LHCN-M2 (cell line): ENCODE data around the gene PTPRM. TPM values are rescaled to one million over a fixed set of nuclear protein-coding genes. Genes with fewer than 3 reads are reported as not detected.

Source experiments
- DNase-seq: peaks from one replicate; pipeline ENCODE4 v3.0.0-alpha.2; 2012; ENCODE audit warnings: low read depth
- total RNA-seq: library from RNA; depleted of rRNA; stranded (reverse); fragments of >200 nt; gene quantifications from 2 replicates; pipeline ENCODE4 v1.2.3, GENCODE V29; 2014

PTPRM gene
- total RNA-seq, 1 experiment from 2014 or later, result 28.1 TPM

GRCh38 chr18:7754725-7755181 lies 187.6 kb downstream of the PTPRM start:
- no peak for DNase-seq

- no peak for DNase-seq
Observed at GRCh38 chr18:7755753-7756475, 188.8 kb downstream of the PTPRM start.

- no peak for DNase-seq
Observed at GRCh38 chr18:7757175-7757574, 190.1 kb downstream of the PTPRM start.

GRCh38 chr18:7758764-7759163 lies 191.6 kb downstream of the PTPRM start:
- no peak for DNase-seq

GRCh38 chr18:7760967-7761948 lies 194.1 kb downstream of the PTPRM start:
- DNase-seq, result no peak

- DNase-seq, result no peak
Observed at GRCh38 chr18:7764405-7764804, 197.3 kb downstream of the PTPRM start.

- no peak for DNase-seq
Observed at GRCh38 chr18:7766346-7766745, 199.2 kb downstream of the PTPRM start.

- DNase-seq, result no peak
Observed at GRCh38 chr18:7766817-7767216, 199.7 kb downstream of the PTPRM start.

- DNase-seq, result no peak
Observed at GRCh38 chr18:7770908-7771307, 203.8 kb downstream of the PTPRM start.

GRCh38 chr18:7772510-7772888 lies 205.4 kb downstream of the PTPRM start:
- DNase-seq, result no peak

- no peak for DNase-seq
Observed at GRCh38 chr18:7772951-7773350, 205.8 kb downstream of the PTPRM start.

GRCh38 chr18:7775128-7775527 lies 208.0 kb downstream of the PTPRM start:
- DNase-seq, result no peak

- DNase-seq, result no peak
Observed at GRCh38 chr18:7775843-7776242, 208.7 kb downstream of the PTPRM start.

GRCh38 chr18:7778181-7778580 lies 211.1 kb downstream of the PTPRM start:
- DNase-seq, result no peak

- DNase-seq, result no peak
Observed at GRCh38 chr18:7779211-7779610, 212.1 kb downstream of the PTPRM start.

- DNase-seq, result no peak
Observed at GRCh38 chr18:7784171-7784570, 217.1 kb downstream of the PTPRM start.

- DNase-seq, result no peak
Observed at GRCh38 chr18:7786569-7786968, 219.5 kb downstream of the PTPRM start.

- no peak for DNase-seq
Observed at GRCh38 chr18:7787339-7787738, 220.2 kb downstream of the PTPRM start.

- peak; percentile 30 for DNase-seq
Observed at GRCh38 chr18:7789856-7790552, 222.9 kb downstream of the PTPRM start.

- DNase-seq, result no peak
Observed at GRCh38 chr18:7793100-7793499, 226.0 kb downstream of the PTPRM start.

GRCh38 chr18:7803956-7804469 lies 236.9 kb downstream of the PTPRM start:
- DNase-seq, result no peak

GRCh38 chr18:7805096-7805495 lies 238.0 kb downstream of the PTPRM start:
- DNase-seq, result no peak
